ENCODE data around the gene CDH24. TPM values are rescaled to one million over a fixed set of nuclear protein-coding genes. Genes with fewer than 3 reads are reported as not detected.

Gene CDH24
- total and polyA plus RNA-seq, 2 of the 13 experiments (the other 11 are each of a cell fraction or from before 2014, with no cell fraction given), result 0.69 to 0.99 TPM

DNA sequence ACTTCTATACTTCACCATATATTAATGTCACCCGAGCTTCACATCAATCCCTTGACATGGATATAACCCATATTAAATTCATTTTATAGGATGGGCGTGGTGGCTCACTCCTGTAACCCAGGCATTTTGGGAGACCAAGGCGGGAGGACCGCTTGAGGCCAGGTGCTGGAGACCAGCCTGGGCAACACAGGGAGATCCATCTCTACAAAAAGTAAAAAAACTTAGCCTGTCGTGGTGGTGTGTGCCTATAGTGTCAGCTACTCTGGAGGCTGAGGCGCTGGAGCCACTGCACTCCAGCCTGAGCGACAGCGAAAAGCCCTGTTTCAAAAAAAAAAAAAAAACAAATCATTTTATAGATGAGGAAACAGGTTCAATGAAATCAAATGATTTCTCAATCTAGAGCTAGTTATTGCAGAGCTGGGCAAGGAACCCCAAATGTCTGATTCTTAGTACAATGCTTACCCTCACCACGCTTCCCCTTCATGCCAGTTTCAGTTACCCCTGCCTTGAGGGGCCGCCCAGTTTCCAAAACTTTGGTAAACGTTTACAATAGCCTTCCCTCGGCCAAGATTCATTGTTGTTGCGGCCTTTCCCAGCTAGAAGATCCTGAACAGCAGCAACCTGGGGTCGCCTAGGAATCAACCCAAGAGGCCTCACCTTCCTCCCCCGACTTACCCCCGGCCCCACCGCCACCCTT, 23.4 kb downstream of the CDH24 start (continued):
- TF ChIP-seq, protein P1, sequence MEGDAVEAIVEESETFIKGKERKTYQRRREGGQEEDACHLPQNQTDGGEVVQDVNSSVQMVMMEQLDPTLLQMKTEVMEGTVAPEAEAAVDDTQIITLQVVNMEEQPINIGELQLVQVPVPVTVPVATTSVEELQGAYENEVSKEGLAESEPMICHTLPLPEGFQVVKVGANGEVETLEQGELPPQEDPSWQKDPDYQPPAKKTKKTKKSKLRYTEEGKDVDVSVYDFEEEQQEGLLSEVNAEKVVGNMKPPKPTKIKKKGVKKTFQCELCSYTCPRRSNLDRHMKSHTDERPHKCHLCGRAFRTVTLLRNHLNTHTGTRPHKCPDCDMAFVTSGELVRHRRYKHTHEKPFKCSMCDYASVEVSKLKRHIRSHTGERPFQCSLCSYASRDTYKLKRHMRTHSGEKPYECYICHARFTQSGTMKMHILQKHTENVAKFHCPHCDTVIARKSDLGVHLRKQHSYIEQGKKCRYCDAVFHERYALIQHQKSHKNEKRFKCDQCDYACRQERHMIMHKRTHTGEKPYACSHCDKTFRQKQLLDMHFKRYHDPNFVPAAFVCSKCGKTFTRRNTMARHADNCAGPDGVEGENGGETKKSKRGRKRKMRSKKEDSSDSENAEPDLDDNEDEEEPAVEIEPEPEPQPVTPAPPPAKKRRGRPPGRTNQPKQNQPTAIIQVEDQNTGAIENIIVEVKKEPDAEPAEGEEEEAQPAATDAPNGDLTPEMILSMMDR (CRISPR knock-in tag; IDR thresholded peaks at IDR 0.05), result no peak
- TF ChIP-seq CBFB (CRISPR knock-in tag; IDR thresholded peaks at IDR 0.05), result no peak
- TF ChIP-seq, protein P2, sequence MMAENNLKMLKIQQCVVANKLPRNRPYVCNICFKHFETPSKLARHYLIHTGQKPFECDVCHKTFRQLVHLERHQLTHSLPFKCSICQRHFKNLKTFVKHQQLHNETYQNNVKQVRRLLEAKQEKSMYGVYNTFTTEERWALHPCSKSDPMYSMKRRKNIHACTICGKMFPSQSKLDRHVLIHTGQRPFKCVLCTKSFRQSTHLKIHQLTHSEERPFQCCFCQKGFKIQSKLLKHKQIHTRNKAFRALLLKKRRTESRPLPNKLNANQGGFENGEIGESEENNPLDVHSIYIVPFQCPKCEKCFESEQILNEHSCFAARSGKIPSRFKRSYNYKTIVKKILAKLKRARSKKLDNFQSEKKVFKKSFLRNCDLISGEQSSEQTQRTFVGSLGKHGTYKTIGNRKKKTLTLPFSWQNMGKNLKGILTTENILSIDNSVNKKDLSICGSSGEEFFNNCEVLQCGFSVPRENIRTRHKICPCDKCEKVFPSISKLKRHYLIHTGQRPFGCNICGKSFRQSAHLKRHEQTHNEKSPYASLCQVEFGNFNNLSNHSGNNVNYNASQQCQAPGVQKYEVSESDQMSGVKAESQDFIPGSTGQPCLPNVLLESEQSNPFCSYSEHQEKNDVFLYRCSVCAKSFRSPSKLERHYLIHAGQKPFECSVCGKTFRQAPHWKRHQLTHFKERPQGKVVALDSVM (CRISPR knock-in tag; IDR thresholded peaks at IDR 0.05), result 0 out of 2 replicates have a peak, but pooled peaks have one; percentile 3
- TF ChIP-seq, protein P3, sequence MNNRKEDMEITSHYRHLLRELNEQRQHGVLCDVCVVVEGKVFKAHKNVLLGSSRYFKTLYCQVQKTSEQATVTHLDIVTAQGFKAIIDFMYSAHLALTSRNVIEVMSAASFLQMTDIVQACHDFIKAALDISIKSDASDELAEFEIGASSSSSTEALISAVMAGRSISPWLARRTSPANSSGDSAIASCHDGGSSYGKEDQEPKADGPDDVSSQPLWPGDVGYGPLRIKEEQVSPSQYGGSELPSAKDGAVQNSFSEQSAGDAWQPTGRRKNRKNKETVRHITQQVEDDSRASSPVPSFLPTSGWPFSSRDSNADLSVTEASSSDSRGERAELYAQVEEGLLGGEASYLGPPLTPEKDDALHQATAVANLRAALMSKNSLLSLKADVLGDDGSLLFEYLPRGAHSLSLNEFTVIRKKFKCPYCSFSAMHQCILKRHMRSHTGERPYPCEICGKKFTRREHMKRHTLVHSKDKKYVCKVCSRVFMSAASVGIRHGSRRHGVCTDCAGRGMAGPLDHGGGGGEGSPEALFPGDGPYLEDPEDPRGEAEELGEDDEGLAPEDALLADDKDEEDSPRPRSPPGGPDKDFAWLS (CRISPR knock-in tag; IDR thresholded peaks at IDR 0.05; ENCODE audit: borderline replicate concordance), result no peak
- TF ChIP-seq TSC22D2 (CRISPR knock-in tag; IDR thresholded peaks at IDR 0.05; ENCODE audit: borderline replicate concordance), result no peak
- TF ChIP-seq CHD2 (IDR thresholded peaks at IDR 0.05; ENCODE audit: low read depth, low read length), result no peak
- no peak for TF ChIP-seq ZNF724P (CRISPR knock-in tag; IDR thresholded peaks at IDR 0.05; ENCODE audit: borderline replicate concordance)
- 0 out of 2 replicates have a peak, but pooled peaks have one; percentile 12 for TF ChIP-seq RELA (CRISPR knock-in tag; IDR thresholded peaks at IDR 0.05)
- TF ChIP-seq, protein P4, sequence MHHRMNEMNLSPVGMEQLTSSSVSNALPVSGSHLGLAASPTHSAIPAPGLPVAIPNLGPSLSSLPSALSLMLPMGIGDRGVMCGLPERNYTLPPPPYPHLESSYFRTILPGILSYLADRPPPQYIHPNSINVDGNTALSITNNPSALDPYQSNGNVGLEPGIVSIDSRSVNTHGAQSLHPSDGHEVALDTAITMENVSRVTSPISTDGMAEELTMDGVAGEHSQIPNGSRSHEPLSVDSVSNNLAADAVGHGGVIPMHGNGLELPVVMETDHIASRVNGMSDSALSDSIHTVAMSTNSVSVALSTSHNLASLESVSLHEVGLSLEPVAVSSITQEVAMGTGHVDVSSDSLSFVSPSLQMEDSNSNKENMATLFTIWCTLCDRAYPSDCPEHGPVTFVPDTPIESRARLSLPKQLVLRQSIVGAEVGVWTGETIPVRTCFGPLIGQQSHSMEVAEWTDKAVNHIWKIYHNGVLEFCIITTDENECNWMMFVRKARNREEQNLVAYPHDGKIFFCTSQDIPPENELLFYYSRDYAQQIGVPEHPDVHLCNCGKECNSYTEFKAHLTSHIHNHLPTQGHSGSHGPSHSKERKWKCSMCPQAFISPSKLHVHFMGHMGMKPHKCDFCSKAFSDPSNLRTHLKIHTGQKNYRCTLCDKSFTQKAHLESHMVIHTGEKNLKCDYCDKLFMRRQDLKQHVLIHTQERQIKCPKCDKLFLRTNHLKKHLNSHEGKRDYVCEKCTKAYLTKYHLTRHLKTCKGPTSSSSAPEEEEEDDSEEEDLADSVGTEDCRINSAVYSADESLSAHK (CRISPR knock-in tag; IDR thresholded peaks at IDR 0.05; ENCODE audit: borderline replicate concordance), result no peak
- TF ChIP-seq WIZ (CRISPR knock-in tag; IDR thresholded peaks at IDR 0.05), result no peak
- TF ChIP-seq ESRRA (CRISPR knock-in tag; IDR thresholded peaks at IDR 0.05; ENCODE audit: low read depth), result peak; percentile 7; the same call in 1 of the 2 replicates
- TF ChIP-seq, protein P5, sequence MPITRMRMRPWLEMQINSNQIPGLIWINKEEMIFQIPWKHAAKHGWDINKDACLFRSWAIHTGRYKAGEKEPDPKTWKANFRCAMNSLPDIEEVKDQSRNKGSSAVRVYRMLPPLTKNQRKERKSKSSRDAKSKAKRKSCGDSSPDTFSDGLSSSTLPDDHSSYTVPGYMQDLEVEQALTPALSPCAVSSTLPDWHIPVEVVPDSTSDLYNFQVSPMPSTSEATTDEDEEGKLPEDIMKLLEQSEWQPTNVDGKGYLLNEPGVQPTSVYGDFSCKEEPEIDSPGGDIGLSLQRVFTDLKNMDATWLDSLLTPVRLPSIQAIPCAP (CRISPR knock-in tag; IDR thresholded peaks at IDR 0.05; ENCODE audit: low read depth), result no peak
- no peak for TF ChIP-seq ZKSCAN1 (IDR thresholded peaks at IDR 0.05; ENCODE audit: low read length)
- TF ChIP-seq, protein P6, sequence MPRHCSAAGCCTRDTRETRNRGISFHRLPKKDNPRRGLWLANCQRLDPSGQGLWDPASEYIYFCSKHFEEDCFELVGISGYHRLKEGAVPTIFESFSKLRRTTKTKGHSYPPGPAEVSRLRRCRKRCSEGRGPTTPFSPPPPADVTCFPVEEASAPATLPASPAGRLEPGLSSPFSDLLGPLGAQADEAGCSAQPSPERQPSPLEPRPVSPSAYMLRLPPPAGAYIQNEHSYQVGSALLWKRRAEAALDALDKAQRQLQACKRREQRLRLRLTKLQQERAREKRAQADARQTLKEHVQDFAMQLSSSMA (CRISPR knock-in tag; IDR thresholded peaks at IDR 0.05), result peak; percentile 13; the same call in 1 of the 2 replicates
- no peak for TF ChIP-seq CC2D1A (CRISPR knock-in tag; IDR thresholded peaks at IDR 0.05)
- no peak for TF ChIP-seq TEAD2 (CRISPR knock-in tag; IDR thresholded peaks at IDR 0.05)
- no peak for TF ChIP-seq HDAC1 (CRISPR knock-in tag; IDR thresholded peaks at IDR 0.05)
- TF ChIP-seq POLR2AphosphoS2 (IDR thresholded peaks at IDR 0.05; ENCODE audit: low read depth, low read length), result no peak
- no peak for TF ChIP-seq KAT8 (CRISPR knock-in tag; IDR thresholded peaks at IDR 0.05)
- no peak for TF ChIP-seq REXO4 (CRISPR knock-in tag; IDR thresholded peaks at IDR 0.05; ENCODE audit: borderline replicate concordance)
